HepG2 (cell line): ENCODE data around the gene CAPRIN2. TPM values are rescaled to one million over a fixed set of nuclear protein-coding genes. Genes with fewer than 3 reads are reported as not detected.

ENCODE experiments used
- ATAC-seq: fragments of 200-7000 bp; cut with Tn5 transposase; 3 replicates; pipeline ENCODE4 v1.9.1; 2020; ENCODE audit warnings: mild to moderate bottlenecking, moderate library complexity
- BruUV-seq: library from RNA; stranded (reverse); fragments of 400-500 nt; replicated peaks from 2 replicates; lab custom pipeline; 2021; lab: Mats Ljungman, UMichigan
- CTCF ChIA-PET: fragments of 300-600 bp; formaldehyde crosslinking; extraction: SDS; loops from one replicate; lab custom pipeline; 2021; ENCODE audit warnings: low total read pairs, inconsistent platforms, low intra/inter-chr PET ratio; lab: Yijun Ruan, JAX
- POLR2A ChIA-PET: fragments of 350-600 bp; sonication (Branson Sonifier 250); formaldehyde crosslinking; loops from one replicate; lab custom pipeline; 2020; ENCODE audit warnings: antibody characterized with exemption, inconsistent platforms; lab: Yijun Ruan, JAX
- DNase-seq: peaks from one replicate; pipeline ENCODE4 v3.0.0-alpha.2; 2015; ENCODE audit warnings: low spot score
- FAIRE-seq: peaks from 3 replicates; lab custom pipeline; 2011; peaks lifted over from hg19 to GRCh38; lab: Jason Lieb, UNC
- H2AFZ ChIP-seq: one replicate; pipeline ENCODE4 v1.6.1; 2011; ENCODE audit warnings: low read length, inconsistent platforms
- H3K27ac ChIP-seq: fragments of 300-600 bp; 3 replicates; pipeline ENCODE4 v1.8.0; 2011; ENCODE audit warnings: mixed run types, mild to moderate bottlenecking, mixed read lengths, low read length, inconsistent platforms; ENCODE audit not compliant: insufficient read depth; ENCODE audit errors: extremely low read length
- H3K27me3 ChIP-seq, 2 experiments: fragments of 200-600 bp in 1 of 2; 2 replicates in 1 of 2; 3 replicates in 1 of 2; pipeline versions ENCODE4 v1.6.0 to v1.8.0; 2011; ENCODE audit warnings: low read length in 2 of 2, mild to moderate bottlenecking in 2 of 2, moderate library complexity in 2 of 2, inconsistent platforms in 1 of 2; ENCODE audit not compliant: insufficient read depth in 2 of 2, control insufficient read depth in 1 of 2
- H3K36me3 ChIP-seq, 2 experiments: fragments of 200-600 bp in 1 of 2; replicated peaks in 1 of 2; 2 replicates in 1 of 2; 3 replicates in 1 of 2; pipeline versions ENCODE4 v1.5.1 to v1.8.0; 2011; ENCODE audit warnings: low read length in 2 of 2, inconsistent platforms in 1 of 2; ENCODE audit not compliant: insufficient read depth in 2 of 2, control insufficient read depth in 1 of 2
- H3K4me1 ChIP-seq: 2 replicates; pipeline ENCODE4 v1.5.1; 2012; ENCODE audit warnings: low read length, inconsistent platforms; ENCODE audit not compliant: insufficient read depth
- H3K4me2 ChIP-seq: 2 replicates; pipeline ENCODE4 v1.6.0; 2011; ENCODE audit warnings: low read depth, low read length, inconsistent platforms
- H3K4me3 ChIP-seq, 3 experiments: fragments of 200-600 bp in 1 of 3; sonication (generic), shearing (Covaris generic) in 1 of 3; replicated peaks in 1 of 3; 2 replicates each; pipeline ENCODE4 v1.5.1; 2011 to 2016; ENCODE audit warnings: low read length in 3 of 3, inconsistent platforms in 2 of 3, low read depth in 2 of 3, mild to moderate bottlenecking in 2 of 3, control low read depth in 1 of 3, mixed read lengths in 1 of 3; ENCODE audit not compliant: insufficient read depth in 1 of 3
- H3K79me2 ChIP-seq: one replicate; pipeline ENCODE4 v1.6.1; 2011; ENCODE audit warnings: low read length, inconsistent platforms; ENCODE audit not compliant: insufficient read depth
- H3K9ac ChIP-seq: 2 replicates; pipeline ENCODE4 v1.6.0; 2011; ENCODE audit warnings: mild to moderate bottlenecking, low read depth, low read length, inconsistent platforms; ENCODE audit not compliant: insufficient read depth
- H3K9me3 ChIP-seq: 2 replicates; pipeline ENCODE4 v1.5.1; 2012; ENCODE audit warnings: mild to moderate bottlenecking, low read length
- H4K20me1 ChIP-seq: 2 replicates; pipeline ENCODE4 v1.6.0; 2011; ENCODE audit warnings: inconsistent platforms, mild to moderate bottlenecking, low read length, moderate library complexity; ENCODE audit not compliant: insufficient read depth
- ARNTL ChIP-seq: sonication (generic); formaldehyde crosslinking; IDR thresholded peaks from 2 replicates; pipeline ENCODE4 v1.4.0; 2020; ENCODE audit warnings: mild to moderate bottlenecking, missing genetic modification reagents
- ATM ChIP-seq: fragments of 450-650 bp; IDR thresholded peaks from 2 replicates; pipeline ENCODE4 v1.7.1; 2017; ENCODE audit warnings: mild to moderate bottlenecking, borderline replicate concordance
- CEBPG ChIP-seq: IDR thresholded peaks from 2 replicates; pipeline ENCODE4 v1.6.1; 2016
- HCFC1 ChIP-seq: fragments of 150-350 bp; IDR thresholded peaks from 2 replicates; pipeline ENCODE4 v1.6.1; 2014; ENCODE audit warnings: low read depth, low read length
- MXD4 ChIP-seq: IDR thresholded peaks from 2 replicates; pipeline ENCODE4 v1.6.1; 2016; ENCODE audit warnings: mild to moderate bottlenecking, missing biosample characterization, missing genetic modification reagents
- TEF ChIP-seq: sonication (generic); formaldehyde crosslinking; IDR thresholded peaks from 2 replicates; pipeline ENCODE4 v1.5.0; 2020; ENCODE audit warnings: missing genetic modification reagents
- ZBTB20 ChIP-seq: sonication (generic); formaldehyde crosslinking; IDR thresholded peaks from 2 replicates; pipeline ENCODE4 v1.8.1; 2023; ENCODE audit warnings: missing genetic modification reagents, low read depth, mild to moderate bottlenecking, borderline replicate concordance
- ZNF337 ChIP-seq: sonication (generic); formaldehyde crosslinking; IDR thresholded peaks from 2 replicates; pipeline ENCODE4 v1.5.1; 2020; ENCODE audit warnings: missing genetic modification reagents, low read depth, mild to moderate bottlenecking, borderline replicate concordance
- WGBS: methylation state at CpG from one replicate; pipeline ENCODE4 v1.1.6; 2017; ENCODE audit warnings: low lambda C conversion rate; 5-methylcytosine and 5-hydroxymethylcytosine counted together
- in situ Hi-C: cut with HindIII; loops from 2 replicates; pipeline ENCODE4 v1.10.0; 2017; ENCODE audit warnings: low pct_unique_long_range_greater_than_20kb; ENCODE audit not compliant: extremely low pct_ligation_motif_present
- intact Hi-C: fragments of 100-400 bp; cut with micrococcal nuclease; formaldehyde crosslinking; loops from one replicate; pipeline ENCODE4 v1.10.0; 2022; ENCODE audit not compliant: unreplicated experiment
- polyA plus RNA-seq, 8 experiments: library from polyadenylated mRNA; depleted of rRNA in 3 of 8; stranded (reverse) in 7 of 8; unstranded in 1 of 8; fragments of >200 nt; fragmentation: Illumina TruSeq in 4 of 8; extraction: Trizol in 4 of 8; gene quantifications; 2 replicates each; pipeline versions ENCODE4 v1.2.1 to v1.2.3, GENCODE V29; 2011 to 2016; ENCODE audit warnings: low read depth in 4 of 8, missing spikeins in 1 of 8, mixed read lengths in 1 of 8; ENCODE audit not compliant: insufficient read depth in 1 of 8
- total RNA-seq, 5 experiments: library from RNA; depleted of rRNA; stranded (reverse); fragments of >200 nt; fragmentation: Illumina TruSeq; extraction: Trizol; gene quantifications; 2 replicates each; pipeline ENCODE4 v1.2.3, GENCODE V29; 2016; ENCODE audit warnings: low read depth in 1 of 5
- TF ChIP-seq, protein P1 (sequence below): sonication (generic); formaldehyde crosslinking; IDR thresholded peaks from 2 replicates; pipeline ENCODE4 v1.8.0; 2022; ENCODE audit warnings: mild to moderate bottlenecking, missing genetic modification reagents
- TF ChIP-seq, protein P2 (sequence below): sonication (generic); formaldehyde crosslinking; IDR thresholded peaks from 2 replicates; pipeline ENCODE4 v1.9.0; 2021; ENCODE audit warnings: missing genetic modification reagents, borderline replicate concordance

Gene CAPRIN2
- total and polyA plus RNA-seq, 2 of the 13 experiments (the other 11 are each of a cell fraction or from before 2014, with no cell fraction given) = 21.7 to 30.6 TPM

DNA sequence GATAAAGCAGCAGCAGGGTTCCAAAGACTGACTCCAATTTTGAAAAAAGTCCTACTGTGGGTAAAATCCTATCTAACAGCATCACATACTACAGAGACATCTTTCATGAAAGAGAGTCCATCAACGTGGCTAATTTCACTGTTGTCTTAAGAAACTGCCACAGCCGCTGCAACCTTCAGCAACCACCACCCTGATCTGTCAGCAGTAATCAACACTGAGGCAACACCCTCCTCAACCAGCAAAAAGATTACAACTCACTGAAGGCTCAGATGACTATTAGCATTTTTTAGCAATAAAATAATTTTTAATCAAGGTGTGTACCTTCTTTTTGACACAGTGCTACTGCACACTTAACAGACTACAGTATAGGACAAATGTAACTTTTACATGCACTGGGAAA lies 6.6 kb downstream of the CAPRIN2 start:
- ATAC-seq = no peak

More for the DNA sequence above, 6.6 kb downstream of the CAPRIN2 start:
- H3K36me3 ChIP-seq = no peaks in the 10 kb centered on the region; a peak in 2 of 5 replicates
- in situ Hi-C loops = no loop called here
- WGBS = 100% methylated on average over 2 of the region's 2 CpGs
- BruUV-seq = no TSS peak
- H3K27ac ChIP-seq = no peak overlapping the region
- TF ChIP-seq ATM (no peak), TEF (CRISPR knock-in tag) (no peak), MXD4 (CRISPR knock-in tag) (no peak), ZBTB20 (CRISPR knock-in tag) (no peak), ARNTL (CRISPR knock-in tag) (no peak), HCFC1 (no peak), ZNF337 (CRISPR knock-in tag) (no peak), CEBPG (no peak)
- TF ChIP-seq, protein P1, sequence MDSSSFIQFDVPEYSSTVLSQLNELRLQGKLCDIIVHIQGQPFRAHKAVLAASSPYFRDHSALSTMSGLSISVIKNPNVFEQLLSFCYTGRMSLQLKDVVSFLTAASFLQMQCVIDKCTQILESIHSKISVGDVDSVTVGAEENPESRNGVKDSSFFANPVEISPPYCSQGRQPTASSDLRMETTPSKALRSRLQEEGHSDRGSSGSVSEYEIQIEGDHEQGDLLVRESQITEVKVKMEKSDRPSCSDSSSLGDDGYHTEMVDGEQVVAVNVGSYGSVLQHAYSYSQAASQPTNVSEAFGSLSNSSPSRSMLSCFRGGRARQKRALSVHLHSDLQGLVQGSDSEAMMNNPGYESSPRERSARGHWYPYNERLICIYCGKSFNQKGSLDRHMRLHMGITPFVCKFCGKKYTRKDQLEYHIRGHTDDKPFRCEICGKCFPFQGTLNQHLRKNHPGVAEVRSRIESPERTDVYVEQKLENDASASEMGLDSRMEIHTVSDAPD (CRISPR knock-in tag) = no peak
- TF ChIP-seq, protein P2, sequence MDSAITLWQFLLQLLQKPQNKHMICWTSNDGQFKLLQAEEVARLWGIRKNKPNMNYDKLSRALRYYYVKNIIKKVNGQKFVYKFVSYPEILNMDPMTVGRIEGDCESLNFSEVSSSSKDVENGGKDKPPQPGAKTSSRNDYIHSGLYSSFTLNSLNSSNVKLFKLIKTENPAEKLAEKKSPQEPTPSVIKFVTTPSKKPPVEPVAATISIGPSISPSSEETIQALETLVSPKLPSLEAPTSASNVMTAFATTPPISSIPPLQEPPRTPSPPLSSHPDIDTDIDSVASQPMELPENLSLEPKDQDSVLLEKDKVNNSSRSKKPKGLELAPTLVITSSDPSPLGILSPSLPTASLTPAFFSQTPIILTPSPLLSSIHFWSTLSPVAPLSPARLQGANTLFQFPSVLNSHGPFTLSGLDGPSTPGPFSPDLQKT (CRISPR knock-in tag) = no peak
- H3K4me2 ChIP-seq = no peak overlapping the region
- H3K27me3 ChIP-seq = no peaks in the 10 kb centered on the region
- DNase-seq (no peak), FAIRE-seq (no peak)
- H2AFZ ChIP-seq = no peak overlapping the region
- CTCF ChIA-PET = no interaction called here
- no peak overlapping the region for H3K4me3 ChIP-seq
- POLR2A ChIA-PET = no interaction called here
- intact Hi-C loops = no loop called here
- no peak overlapping the region for H3K9ac ChIP-seq
- no peaks in the 10 kb centered on the region for H4K20me1 ChIP-seq
- H3K79me2 ChIP-seq = peaks cover 64% of the 10 kb centered on the region
- H3K4me1 ChIP-seq = peaks cover 69% of the 10 kb centered on the region
- no peaks in the 10 kb centered on the region for H3K9me3 ChIP-seq
